ENCODE data around the gene CDKN1B.

The CDKN1B gene

DNA sequence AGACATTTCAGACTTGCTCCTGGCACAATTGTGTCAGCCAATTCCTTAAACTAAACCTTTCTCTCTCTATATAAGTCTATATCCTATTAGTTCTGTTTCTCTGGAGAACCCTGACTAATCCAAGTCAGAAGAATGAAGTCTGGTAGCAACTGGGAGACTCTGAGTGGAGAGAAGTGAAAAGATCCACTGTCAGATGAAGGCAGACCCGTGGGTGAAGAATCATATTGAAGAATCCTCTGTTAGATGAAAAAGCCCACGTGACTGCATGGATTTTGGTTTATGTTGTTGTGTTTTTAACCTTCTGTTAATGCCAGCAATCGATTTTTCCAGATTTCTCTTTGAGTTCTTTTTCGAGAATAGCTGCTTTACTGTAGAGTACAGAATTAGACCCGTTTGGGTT is 38.8 kb downstream of the CDKN1B start:
- POLR2A ChIA-PET = no interaction called here
- TF ChIP-seq, protein P1, sequence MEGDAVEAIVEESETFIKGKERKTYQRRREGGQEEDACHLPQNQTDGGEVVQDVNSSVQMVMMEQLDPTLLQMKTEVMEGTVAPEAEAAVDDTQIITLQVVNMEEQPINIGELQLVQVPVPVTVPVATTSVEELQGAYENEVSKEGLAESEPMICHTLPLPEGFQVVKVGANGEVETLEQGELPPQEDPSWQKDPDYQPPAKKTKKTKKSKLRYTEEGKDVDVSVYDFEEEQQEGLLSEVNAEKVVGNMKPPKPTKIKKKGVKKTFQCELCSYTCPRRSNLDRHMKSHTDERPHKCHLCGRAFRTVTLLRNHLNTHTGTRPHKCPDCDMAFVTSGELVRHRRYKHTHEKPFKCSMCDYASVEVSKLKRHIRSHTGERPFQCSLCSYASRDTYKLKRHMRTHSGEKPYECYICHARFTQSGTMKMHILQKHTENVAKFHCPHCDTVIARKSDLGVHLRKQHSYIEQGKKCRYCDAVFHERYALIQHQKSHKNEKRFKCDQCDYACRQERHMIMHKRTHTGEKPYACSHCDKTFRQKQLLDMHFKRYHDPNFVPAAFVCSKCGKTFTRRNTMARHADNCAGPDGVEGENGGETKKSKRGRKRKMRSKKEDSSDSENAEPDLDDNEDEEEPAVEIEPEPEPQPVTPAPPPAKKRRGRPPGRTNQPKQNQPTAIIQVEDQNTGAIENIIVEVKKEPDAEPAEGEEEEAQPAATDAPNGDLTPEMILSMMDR (IDR thresholded peaks at IDR 0.05; ENCODE audit: control extremely low read depth, extremely low read depth, low read depth, missing control alignments) = no peak

DNA sequence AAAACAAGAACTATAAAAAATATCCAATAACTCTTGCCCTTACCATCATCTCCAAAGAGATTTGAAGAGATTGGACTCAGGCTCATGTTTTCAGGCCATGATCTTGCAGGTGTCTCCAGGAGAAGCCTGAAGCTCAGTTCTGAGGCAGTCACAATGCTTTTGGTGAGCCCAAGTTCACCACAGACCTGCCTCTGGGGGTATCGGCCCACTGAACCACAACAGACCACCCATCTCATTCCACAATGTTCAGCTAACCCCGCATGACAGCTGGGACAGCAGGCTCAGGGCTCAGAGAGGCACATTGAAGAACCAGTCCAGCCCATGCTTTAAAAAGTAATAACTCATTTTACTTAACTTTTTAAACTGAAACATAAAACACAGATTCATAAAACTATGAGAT is 40.0 kb downstream of the CDKN1B start:
- CTCF ChIA-PET = interaction anchor here (3.6 kb wide), 1 partner anchor 20 kb away, joined by 26 read pairs; no protein-coding TSS in a partner anchor
- TF ChIP-seq, protein P1 (IDR thresholded peaks at IDR 0.05; ENCODE audit: control extremely low read depth, extremely low read depth, low read depth, missing control alignments) = no peak
- no peak for DNase-seq (ENCODE audit: extremely low spot score)
- POLR2A ChIA-PET = no interaction called here

More for the DNA sequence above, 38.8 kb downstream of the CDKN1B start:
- CTCF ChIA-PET = interaction anchor here (3.6 kb wide), 1 partner anchor 19 kb away, joined by 26 read pairs; no protein-coding TSS in a partner anchor
- DNase-seq (ENCODE audit: extremely low spot score) = no peak

DNA sequence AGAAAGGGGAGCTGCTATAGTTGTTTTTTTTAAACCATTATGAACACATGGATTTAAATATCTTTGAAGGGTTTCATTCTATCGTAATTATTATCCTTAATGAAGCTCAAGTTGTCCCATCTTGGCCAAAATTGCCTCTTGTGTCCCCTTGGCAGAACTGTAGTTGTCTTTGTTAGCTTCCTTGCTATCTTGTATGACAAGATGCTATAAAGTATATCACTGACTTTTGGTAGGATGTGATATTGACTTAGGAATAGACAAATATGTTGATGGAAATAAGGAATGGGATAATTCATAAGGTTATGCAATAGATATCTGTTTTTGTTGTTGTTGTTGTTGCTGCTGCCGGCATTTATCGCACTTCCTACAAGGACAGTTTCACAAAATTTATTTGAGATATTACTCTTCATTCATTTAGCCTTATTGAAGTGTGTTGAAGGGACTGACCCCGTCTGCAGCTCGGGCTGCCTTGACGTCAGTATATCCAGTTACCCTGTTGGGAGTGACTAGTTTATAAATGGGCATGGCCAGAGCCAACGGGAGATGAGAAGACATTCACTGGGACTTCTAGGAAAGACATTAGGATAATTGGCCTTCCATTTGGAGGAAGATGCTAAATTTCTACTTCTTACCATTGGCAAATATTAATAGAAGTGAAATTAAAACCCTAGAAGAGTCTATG is 42.2 kb downstream of the CDKN1B start:
- ChIA-PET POLR2A (no interaction called here), CTCF (interaction anchor here (1.4 kb wide), 1 partner anchor 23 kb away, joined by 6 read pairs; no protein-coding TSS in a partner anchor)
- DNase-seq (ENCODE audit: extremely low spot score) = no peak
- TF ChIP-seq, protein P1 (IDR thresholded peaks at IDR 0.05; ENCODE audit: control extremely low read depth, extremely low read depth, low read depth, missing control alignments) = no peak

DNA sequence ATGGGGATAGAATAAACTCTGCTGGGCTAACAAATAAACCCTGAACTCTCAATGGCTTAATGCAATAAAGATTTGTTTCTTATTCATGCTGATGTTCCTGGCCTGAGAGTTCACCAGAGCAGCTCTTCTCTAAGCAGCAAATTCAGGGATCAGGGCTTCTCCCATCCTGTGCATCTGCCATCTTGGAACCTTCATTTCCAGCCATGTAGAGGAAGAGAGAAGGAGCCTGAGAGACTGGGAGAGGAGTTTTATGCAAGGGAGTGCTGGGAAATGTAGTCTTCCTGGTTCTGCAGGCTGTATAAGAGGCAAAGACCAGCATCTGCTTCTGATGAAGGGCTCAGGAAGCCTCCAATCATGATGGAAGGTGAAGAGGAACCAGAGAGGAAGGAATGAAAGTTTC is 47.7 kb downstream of the CDKN1B start:
- CTCF ChIA-PET = no interaction called here
- POLR2A ChIA-PET = no interaction called here

GRCh38 chr12:12770262-12770661 is 53.1 kb downstream of the CDKN1B start:
- ChIA-PET POLR2A (no interaction called here), CTCF (no interaction called here)
- TF ChIP-seq, protein P1 (IDR thresholded peaks at IDR 0.05; ENCODE audit: control extremely low read depth, extremely low read depth, low read depth, missing control alignments) = no peak
- no peak for DNase-seq (ENCODE audit: extremely low spot score)

More for the DNA sequence above, 47.7 kb downstream of the CDKN1B start:
- no peak for DNase-seq (ENCODE audit: extremely low spot score)
- TF ChIP-seq, protein P1 (IDR thresholded peaks at IDR 0.05; ENCODE audit: control extremely low read depth, extremely low read depth, low read depth, missing control alignments) = no peak
